Activated CD4-positive, alpha-beta T cell treated with anti-CD3 and anti-CD28 coated beads, Interleukin-2, amount 10 ng/mL, durations not matched to agents 24 days and 14 days (primary cell): Measurements from ENCODE around the gene OR10A5. TPM values are rescaled to one million over a fixed set of nuclear protein-coding genes. Genes with fewer than 3 reads are reported as not detected.
"Not testable (repeated sequence)": the region's sequence is repeated elsewhere in the genome, so short reads cannot be mapped to it uniquely, and the experiment has no call there.

Source experiments
- DNase-seq: peaks from one replicate; pipeline ENCODE4 v3.0.0; 2022
- H3K27ac Mint-ChIP-seq: one replicate; pipeline ENCODE4 v1.8.0; 2022; ENCODE audit warnings: mild to moderate bottlenecking, mixed read lengths
- H3K27me3 Mint-ChIP-seq: one replicate; pipeline ENCODE4 v1.8.0; 2022; ENCODE audit warnings: mixed read lengths
- H3K36me3 Mint-ChIP-seq: one replicate; pipeline ENCODE4 v1.8.0; 2022; ENCODE audit warnings: low read depth, mild to moderate bottlenecking, mixed read lengths
- H3K4me1 Mint-ChIP-seq: one replicate; pipeline ENCODE4 v1.8.0; 2021; ENCODE audit warnings: mixed read lengths
- H3K4me3 Mint-ChIP-seq: one replicate; pipeline ENCODE4 v1.8.0; 2022; ENCODE audit warnings: mild to moderate bottlenecking, moderate library complexity, mixed read lengths
- H3K9me3 Mint-ChIP-seq: one replicate; pipeline ENCODE4 v1.8.0; 2021; ENCODE audit warnings: mixed read lengths
- intact Hi-C: fragments of 100-400 bp; cut with micrococcal nuclease; formaldehyde crosslinking; loops from one replicate; pipeline ENCODE4 v1.15.1; 2023
- total RNA-seq: library from RNA; stranded (reverse); gene quantifications from 2 replicates; pipeline ENCODE4 v1.2.3, GENCODE V29; 2022

The OR10A5 gene, protein sequence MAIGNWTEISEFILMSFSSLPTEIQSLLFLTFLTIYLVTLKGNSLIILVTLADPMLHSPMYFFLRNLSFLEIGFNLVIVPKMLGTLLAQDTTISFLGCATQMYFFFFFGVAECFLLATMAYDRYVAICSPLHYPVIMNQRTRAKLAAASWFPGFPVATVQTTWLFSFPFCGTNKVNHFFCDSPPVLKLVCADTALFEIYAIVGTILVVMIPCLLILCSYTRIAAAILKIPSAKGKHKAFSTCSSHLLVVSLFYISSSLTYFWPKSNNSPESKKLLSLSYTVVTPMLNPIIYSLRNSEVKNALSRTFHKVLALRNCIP
- total RNA-seq: not detected in 2 replicates

DNA sequence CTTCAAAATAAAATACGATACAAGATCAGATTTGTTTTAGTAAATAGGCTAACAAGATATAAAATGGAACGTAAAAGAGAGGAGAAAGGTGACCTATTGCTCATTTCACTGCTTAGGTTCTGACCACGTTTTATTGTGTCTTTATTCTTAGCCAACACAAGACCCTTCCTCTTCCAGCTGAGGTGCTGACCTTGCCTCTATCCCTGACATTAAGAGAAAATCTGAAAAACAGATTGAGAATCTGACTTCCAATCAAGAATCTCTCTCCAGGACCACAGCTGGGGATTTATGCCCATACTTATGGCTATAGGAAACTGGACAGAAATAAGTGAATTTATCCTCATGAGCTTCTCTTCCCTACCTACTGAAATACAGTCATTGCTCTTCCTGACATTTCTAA lies at the start of gene OR10A5:
Gene OR10A5 (plus strand): TSS at position 301 of the 400 bp plus-strand sequence. CDS start 0 bp downstream, at position 301.
- no peaks in the 10 kb centered on the region for H3K27me3 Mint-ChIP-seq
- intact Hi-C loops: no loop called here

DNA sequence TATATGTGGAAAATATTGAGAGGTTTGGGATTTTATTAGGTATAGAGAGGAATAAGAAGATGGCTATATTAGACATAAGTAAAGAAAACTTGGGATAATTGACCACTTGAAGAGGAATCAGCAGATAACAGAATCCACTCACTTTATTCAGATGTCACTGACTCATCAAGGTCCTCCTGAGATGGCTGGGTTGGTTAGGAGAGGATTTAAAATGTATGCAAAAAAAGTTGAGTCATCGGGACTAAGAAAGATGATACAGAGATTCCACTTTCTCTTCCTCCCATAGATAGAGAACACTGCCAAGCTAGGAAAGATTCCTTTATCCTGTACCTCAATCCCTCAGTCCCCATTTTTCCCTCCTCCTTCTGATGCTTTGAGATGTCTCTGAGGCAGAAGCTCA lies 46.1 kb upstream of the OR10A5 start, which contains the start of gene OR6A2:
Gene OR6A2 (minus strand): TSS at position 288 of the 400 bp plus-strand sequence. CDS start 3,981 bp downstream, outside the sequence.
- Mint-ChIP-seq H3K27ac (no peak within 1 kb of the TSS), H3K36me3 (no peaks in the 10 kb centered on the region), H3K27me3 (peaks cover 9% of the 10 kb centered on the region), H3K9me3 (peaks cover 7% of the 10 kb centered on the region), H3K4me1 (no peaks in the 10 kb centered on the region), H3K4me3 (no peak within 1 kb of the TSS)
- DNase-seq: no peak
- intact Hi-C loops: no loop called here

More for the DNA sequence above, at the start of gene OR10A5:
- no peak for DNase-seq
- Mint-ChIP-seq H3K4me3 (no peak within 1 kb of the TSS), H3K9me3 (peaks cover 7% of the 10 kb centered on the region), H3K36me3 (no peaks in the 10 kb centered on the region), H3K4me1 (peaks cover 2% of the 10 kb centered on the region), H3K27ac (no peak within 1 kb of the TSS)

DNA sequence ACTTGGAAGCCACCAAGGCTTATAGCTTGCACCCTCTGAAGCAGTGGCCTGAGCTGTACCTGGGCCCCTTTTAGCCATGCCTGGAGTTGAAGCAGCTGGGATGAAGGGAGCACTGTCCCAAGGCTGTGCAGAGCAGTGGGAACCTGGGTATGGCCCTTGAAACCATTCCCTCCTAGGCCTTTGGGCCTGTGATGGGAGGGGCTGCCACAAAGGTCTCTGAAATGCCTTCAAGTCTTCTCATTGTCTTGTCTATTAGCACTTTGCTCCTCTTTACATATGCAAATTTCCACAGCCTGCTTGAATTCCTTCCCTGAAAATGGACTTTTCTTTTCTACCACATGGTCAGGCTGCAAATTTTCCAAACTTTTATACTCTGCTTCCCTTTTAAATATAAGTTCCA lies 44.4 kb upstream of the OR10A5 start:
- H3K36me3 Mint-ChIP-seq, H3K27ac Mint-ChIP-seq, H3K4me1 Mint-ChIP-seq, H3K4me3 Mint-ChIP-seq, H3K9me3 Mint-ChIP-seq, intact Hi-C loops, DNase-seq: not testable (repeated sequence)
- peaks cover 13% of the 10 kb centered on the region for H3K27me3 Mint-ChIP-seq

DNA sequence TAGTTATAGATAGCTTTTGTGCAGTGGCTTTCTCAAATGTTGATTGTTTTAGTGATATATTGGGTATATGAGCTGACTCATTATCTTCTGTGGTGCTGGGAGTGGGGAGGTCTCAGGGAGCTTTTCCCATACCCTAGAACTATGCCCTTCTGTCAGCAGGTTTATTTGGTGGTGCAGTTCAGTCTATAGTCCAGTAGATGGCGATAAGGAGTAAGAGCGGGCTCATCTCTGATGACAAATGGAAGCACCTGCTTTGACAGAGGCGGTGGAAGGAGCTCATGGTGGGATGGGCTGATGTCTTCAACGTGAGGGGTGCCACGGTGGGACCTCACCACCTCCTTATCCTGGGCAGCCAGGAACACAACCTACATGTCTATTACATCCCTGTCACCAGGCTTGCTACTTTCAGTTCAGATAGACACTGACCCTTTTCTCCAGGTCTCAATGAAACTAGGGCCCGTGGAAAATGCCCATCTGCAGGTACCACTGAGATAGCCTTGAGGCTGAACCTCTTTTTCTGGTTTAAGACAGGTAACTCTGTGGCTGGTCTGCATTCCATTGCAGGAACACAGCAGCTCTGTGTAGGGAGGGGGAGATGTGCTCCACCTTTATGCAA lies 33.0 kb upstream of the OR10A5 start:
- Mint-ChIP-seq H3K36me3 (no peaks in the 10 kb centered on the region), H3K9me3 (no peaks in the 10 kb centered on the region), H3K27me3 (peaks cover 25% of the 10 kb centered on the region), H3K4me1 (no peaks in the 10 kb centered on the region), H3K4me3 (no peak overlapping the region), H3K27ac (no peak overlapping the region)
- DNase-seq: peak; percentile 83
- intact Hi-C loops: loop anchor here (10.0 kb wide), 2 partner anchors 112 to 882 kb away; partner anchors contain the start of genes OR2D3 and ZNF215

DNA sequence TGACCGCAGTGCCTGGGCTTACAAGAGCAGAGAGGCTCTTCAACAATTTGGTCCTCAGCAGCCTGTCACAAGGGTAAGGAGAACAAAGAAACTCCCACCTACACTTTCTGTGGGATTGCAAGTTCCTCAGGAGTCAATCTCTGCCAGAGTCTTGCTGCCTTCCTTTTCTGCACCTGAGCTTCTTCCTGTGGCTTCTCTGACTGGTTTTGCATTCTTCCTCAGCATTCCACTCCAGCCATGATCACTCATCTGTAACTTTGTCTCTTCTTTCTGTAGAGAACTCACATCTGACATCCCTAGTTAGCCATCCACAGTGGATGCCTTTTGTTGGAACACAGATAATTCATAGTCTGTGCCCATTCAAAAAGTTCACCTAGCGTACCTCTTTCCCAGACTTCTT lies 31.8 kb upstream of the OR10A5 start:
- Mint-ChIP-seq H3K27ac (no peak overlapping the region), H3K4me1 (no peaks in the 10 kb centered on the region), H3K9me3 (no peaks in the 10 kb centered on the region), H3K4me3 (no peak overlapping the region), H3K36me3 (no peaks in the 10 kb centered on the region), H3K27me3 (peaks cover 15% of the 10 kb centered on the region)
- peak; percentile 53 for DNase-seq
- intact Hi-C loops: loop anchor here (10.0 kb wide), 2 partner anchors 111 to 881 kb away; partner anchors contain the start of genes OR2D3 and ZNF215

DNA sequence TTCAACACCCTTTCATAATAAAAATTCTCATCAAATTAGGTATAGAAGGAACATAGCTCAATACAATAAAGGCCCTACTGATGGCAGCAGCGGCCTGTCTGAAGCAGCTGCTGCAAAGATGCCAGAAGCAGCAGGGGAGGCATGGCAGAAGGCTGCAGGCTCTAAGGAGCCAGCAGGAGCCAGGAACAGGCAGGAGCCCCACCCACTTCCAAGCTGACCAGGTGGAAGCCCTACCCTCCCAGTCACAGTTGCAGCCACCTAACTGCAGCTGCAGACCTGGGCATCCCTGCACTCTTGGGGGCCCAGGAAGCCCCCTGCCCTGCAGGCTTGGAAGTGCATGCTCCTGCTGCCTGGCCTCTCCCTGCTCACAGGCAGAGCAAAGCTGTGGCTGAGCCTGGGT lies 27.8 kb upstream of the OR10A5 start:
- peaks cover 14% of the 10 kb centered on the region for H3K27me3 Mint-ChIP-seq
- no peak for DNase-seq
- intact Hi-C loops: loop anchor here (10.0 kb wide), 2 partner anchors 107 to 877 kb away; partner anchors contain the start of genes OR2D3 and ZNF215
- no peaks in the 10 kb centered on the region for H3K9me3 Mint-ChIP-seq
- no peak overlapping the region for H3K27ac Mint-ChIP-seq
- H3K36me3 Mint-ChIP-seq: no peaks in the 10 kb centered on the region
- no peaks in the 10 kb centered on the region for H3K4me1 Mint-ChIP-seq
- no peak overlapping the region for H3K4me3 Mint-ChIP-seq

DNA sequence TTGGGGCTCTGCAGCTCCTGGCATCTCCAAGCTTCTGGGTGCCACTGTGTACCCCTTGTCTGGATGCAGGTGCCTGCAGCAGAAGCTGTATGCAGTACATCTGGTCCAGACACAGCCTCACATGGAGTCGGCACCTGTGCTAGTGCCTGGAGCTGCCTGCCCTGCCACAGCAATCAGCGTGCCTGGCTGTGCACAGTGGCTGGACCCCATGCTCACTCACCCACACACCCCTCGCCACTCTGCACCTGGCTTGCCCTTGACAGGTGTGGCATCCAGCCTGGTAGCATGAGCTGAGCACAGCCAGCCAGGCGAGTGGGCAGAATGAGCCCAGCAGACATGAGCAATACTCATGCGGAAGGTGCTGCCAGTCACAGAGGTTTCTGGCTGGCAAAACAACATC lies 26.5 kb upstream of the OR10A5 start:
- no peaks in the 10 kb centered on the region for H3K36me3 Mint-ChIP-seq
- no peak for DNase-seq
- intact Hi-C loops: loop anchor here (10.0 kb wide), 2 partner anchors 106 to 876 kb away; partner anchors contain the start of genes OR2D3 and ZNF215
- H3K9me3 Mint-ChIP-seq: no peaks in the 10 kb centered on the region
- peaks cover 13% of the 10 kb centered on the region for H3K27me3 Mint-ChIP-seq
- no peak overlapping the region for H3K4me3 Mint-ChIP-seq
- H3K4me1 Mint-ChIP-seq: no peaks in the 10 kb centered on the region
- no peak overlapping the region for H3K27ac Mint-ChIP-seq

DNA sequence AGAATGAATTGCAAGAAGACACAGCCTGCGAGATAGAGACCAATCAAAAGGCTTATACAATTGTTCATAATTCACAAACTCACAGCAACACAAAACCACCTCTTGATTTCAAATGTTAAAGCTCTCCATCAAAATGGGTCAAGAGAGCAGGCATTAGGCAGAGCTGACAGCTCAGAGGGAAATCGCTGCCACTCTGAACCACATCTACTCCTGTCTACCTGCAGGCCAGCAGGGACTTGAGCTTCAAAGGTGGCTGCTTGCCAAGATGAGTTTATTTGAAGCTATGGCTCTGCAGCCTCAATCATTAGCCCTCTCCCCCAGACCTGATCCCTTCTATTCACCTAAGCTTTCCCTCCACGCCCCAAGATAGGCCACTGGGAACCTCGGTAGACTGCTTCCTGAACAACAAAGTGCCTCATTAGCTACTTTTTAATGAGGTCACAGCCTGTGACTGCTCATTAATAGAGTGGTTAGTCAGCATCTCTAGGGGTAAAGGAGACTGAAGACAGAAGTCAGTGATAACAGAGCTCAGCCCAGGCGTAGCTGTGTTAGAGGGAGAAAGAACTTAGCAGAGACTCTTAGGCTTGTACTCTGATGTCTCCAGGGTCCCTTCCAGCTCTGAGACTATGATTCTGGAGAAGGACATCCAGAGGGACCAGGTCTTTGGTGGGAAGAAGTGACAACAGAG lies 21.2 kb upstream of the OR10A5 start:
- intact Hi-C loops: no loop called here
- Mint-ChIP-seq H3K27me3 (peaks cover 14% of the 10 kb centered on the region), H3K4me1 (no peaks in the 10 kb centered on the region), H3K4me3 (no peak overlapping the region), H3K36me3 (no peaks in the 10 kb centered on the region), H3K27ac (no peak overlapping the region), H3K9me3 (no peaks in the 10 kb centered on the region)
- no peak for DNase-seq

DNA sequence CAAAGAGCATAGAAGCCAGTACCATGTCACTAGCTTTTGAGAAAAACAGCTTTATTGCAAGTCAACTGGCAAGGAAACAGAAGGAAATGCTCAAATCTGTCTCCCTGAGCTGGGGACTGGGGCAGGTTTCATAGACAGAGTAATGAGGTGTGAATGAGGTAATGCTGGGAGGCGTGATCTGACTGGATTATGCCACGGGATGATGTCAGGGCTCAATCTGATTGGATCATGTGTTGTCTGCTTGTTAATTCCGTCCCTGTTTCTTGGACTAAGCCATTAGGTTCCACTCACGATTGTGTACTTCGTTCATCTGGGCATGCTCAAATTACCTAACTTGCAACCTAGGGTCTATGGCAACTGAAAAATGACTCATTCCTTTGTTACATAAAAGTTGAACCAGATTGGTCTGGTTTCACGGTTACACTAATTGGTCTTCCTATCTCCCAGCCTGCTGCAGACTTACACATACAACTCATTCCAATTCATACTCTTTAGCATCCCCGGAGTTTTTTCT lies 20.2 kb upstream of the OR10A5 start:
- intact Hi-C loops: no loop called here
- Mint-ChIP-seq H3K27me3 (peaks cover 11% of the 10 kb centered on the region), H3K4me1 (no peaks in the 10 kb centered on the region), H3K4me3 (no peak overlapping the region), H3K27ac (no peak overlapping the region), H3K36me3 (no peaks in the 10 kb centered on the region), H3K9me3 (no peaks in the 10 kb centered on the region)
- no peak for DNase-seq

DNA sequence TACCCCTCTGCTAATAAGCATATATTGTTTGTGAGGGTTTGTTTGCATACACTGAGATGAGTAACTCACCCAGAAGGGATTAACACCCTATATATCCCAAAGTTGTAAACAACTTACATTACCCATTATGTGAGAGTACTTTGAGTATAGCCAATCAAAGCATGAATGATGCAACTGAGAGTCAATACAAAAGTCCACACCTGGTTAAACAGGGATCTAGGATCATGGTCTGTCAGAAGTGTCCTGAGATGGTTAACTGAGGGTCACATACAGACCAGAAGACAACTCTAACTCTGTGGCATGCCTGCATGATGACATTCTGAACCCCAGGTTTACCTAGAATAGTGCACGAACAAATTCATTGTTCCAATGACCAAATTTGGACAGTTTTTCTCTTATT lies 17.4 kb upstream of the OR10A5 start:
- H3K9me3 Mint-ChIP-seq: no peaks in the 10 kb centered on the region
- no peaks in the 10 kb centered on the region for H3K36me3 Mint-ChIP-seq
- no peaks in the 10 kb centered on the region for H3K4me1 Mint-ChIP-seq

DNA sequence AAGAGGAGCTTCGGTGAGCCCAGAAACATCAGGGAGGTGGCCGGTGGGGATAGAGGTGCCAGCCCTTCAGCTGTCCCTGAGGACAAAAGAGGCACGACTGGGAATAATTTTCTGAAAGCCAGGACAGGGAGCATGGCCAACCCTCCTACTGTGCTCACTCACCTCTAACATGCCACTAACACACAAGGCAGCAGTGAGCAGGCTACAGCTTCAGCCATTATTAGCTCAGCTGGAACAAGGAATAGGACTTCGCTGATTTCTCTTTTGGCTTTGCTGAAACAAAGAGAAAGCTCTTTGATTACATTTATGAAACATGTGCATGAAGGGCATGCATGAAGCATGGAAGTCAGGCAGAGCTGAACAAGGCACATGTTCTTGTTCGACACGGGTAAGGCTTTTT lies 12.1 kb upstream of the OR10A5 start:
- no peaks in the 10 kb centered on the region for H3K9me3 Mint-ChIP-seq
- peaks cover 2% of the 10 kb centered on the region for H3K27me3 Mint-ChIP-seq
- H3K4me3 Mint-ChIP-seq: no peak overlapping the region
- intact Hi-C loops: no loop called here
- no peaks in the 10 kb centered on the region for H3K4me1 Mint-ChIP-seq
- no peak overlapping the region for H3K27ac Mint-ChIP-seq
- DNase-seq: no peak
- no peaks in the 10 kb centered on the region for H3K36me3 Mint-ChIP-seq

More for the DNA sequence above, 17.4 kb upstream of the OR10A5 start:
- intact Hi-C loops: no loop called here
- H3K4me3 Mint-ChIP-seq: no peak overlapping the region
- no peak overlapping the region for H3K27ac Mint-ChIP-seq
- no peak for DNase-seq
- H3K27me3 Mint-ChIP-seq: peaks cover 4% of the 10 kb centered on the region

DNA sequence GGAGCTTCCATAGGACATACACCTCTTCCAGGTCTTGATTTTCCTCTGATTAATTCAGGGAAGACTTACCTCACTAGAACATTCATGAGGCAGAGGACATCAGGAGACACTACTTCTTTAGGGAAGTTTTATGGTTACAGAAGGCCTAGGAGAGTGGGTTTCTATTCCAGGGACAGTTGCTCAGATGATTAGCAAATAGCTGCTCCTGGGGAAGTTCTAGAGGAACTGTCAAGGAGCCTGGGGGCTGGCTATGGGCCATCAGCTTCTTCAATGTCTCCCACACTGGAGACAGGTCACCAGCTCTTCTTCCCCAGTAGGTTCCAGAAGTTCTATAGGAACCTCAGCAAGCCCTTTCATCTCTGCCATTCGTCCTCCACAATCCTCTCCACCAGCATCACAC lies 11.5 kb upstream of the OR10A5 start:
- intact Hi-C loops: no loop called here
- H3K27ac Mint-ChIP-seq: no peak overlapping the region
- no peaks in the 10 kb centered on the region for H3K36me3 Mint-ChIP-seq
- peaks cover 2% of the 10 kb centered on the region for H3K27me3 Mint-ChIP-seq
- DNase-seq: no peak
- H3K9me3 Mint-ChIP-seq: no peaks in the 10 kb centered on the region
- no peak overlapping the region for H3K4me3 Mint-ChIP-seq
- no peaks in the 10 kb centered on the region for H3K4me1 Mint-ChIP-seq

DNA sequence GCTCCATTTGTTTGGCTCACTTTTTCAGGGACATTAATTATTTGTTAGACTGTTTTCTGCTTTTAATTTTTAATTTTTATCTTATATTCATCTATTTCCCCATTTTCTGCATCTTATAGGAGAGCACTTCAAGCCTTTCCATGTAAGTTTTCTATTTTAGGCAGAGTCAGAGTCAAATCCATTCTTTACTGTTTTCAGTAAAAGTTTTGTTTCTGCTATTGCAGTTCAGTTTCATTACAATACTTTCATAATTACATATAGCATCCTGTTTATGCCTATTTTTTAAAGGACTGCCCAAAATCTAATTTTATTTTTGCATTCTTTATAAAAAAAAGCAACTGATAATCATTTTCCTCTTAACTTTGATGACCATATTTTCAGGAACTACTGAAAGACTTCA lies 3.8 kb upstream of the OR10A5 start:
- no peak overlapping the region for H3K4me3 Mint-ChIP-seq
- peaks cover 4% of the 10 kb centered on the region for H3K9me3 Mint-ChIP-seq
- no peaks in the 10 kb centered on the region for H3K36me3 Mint-ChIP-seq
- no peak overlapping the region for H3K27ac Mint-ChIP-seq
- no peaks in the 10 kb centered on the region for H3K27me3 Mint-ChIP-seq
- intact Hi-C loops: loop anchor here (1.0 kb wide), 1 partner anchor 16 kb away; no protein-coding TSS in a partner anchor
- peaks cover 2% of the 10 kb centered on the region for H3K4me1 Mint-ChIP-seq
- no peak for DNase-seq

DNA sequence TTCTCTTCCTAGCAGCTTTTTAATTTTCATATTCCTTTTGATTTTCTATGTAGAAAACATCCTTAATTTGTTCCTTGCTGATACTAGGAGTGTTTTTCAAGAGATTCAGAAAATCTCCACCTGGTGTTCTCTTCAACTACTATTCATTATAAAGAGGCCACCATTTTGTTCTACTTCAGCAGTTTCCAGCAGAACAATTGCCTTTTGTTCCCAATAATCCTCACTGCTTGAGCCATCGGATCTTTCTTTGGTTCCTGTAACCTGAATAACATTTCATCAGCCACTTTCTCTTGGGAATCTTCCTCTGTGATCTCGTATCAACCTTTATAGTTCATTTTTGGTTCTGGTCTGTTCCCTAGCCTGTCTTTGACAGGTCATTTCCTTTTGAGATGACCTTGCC lies 1.8 kb upstream of the OR10A5 start:
- H3K27me3 Mint-ChIP-seq: no peaks in the 10 kb centered on the region

More for the DNA sequence above, 1.8 kb upstream of the OR10A5 start:
- Mint-ChIP-seq H3K36me3 (no peaks in the 10 kb centered on the region), H3K4me3 (no peak overlapping the region), H3K27ac (no peak overlapping the region), H3K9me3 (peaks cover 4% of the 10 kb centered on the region), H3K4me1 (peaks cover 2% of the 10 kb centered on the region)
- intact Hi-C loops: no loop called here
- no peak for DNase-seq
